HEK293 (cell line): ENCODE data around the gene HCCS.

Experiments
- BCL11A ChIP-seq: fragments of 450-650 bp; formaldehyde crosslinking; IDR thresholded peaks from 2 replicates; pipeline ENCODE4 v1.5.1; 2016; ENCODE audit warnings: low read depth, missing biosample characterization, missing genetic modification characterization
- BCL6B ChIP-seq: fragments of 450-650 bp; formaldehyde crosslinking; IDR thresholded peaks from 2 replicates; pipeline ENCODE4 v1.5.1; 2017; ENCODE audit warnings: missing biosample characterization, missing genetic modification characterization
- KLF17 ChIP-seq: fragments of 450-650 bp; formaldehyde crosslinking; IDR thresholded peaks from 2 replicates; pipeline ENCODE4 v1.5.1; 2016; ENCODE audit warnings: missing biosample characterization, missing genetic modification characterization
- SP2 ChIP-seq: fragments of 450-650 bp; formaldehyde crosslinking; IDR thresholded peaks from 2 replicates; pipeline ENCODE4 v1.5.1; 2016; ENCODE audit warnings: missing biosample characterization, missing genetic modification characterization
- ZBTB1 ChIP-seq: fragments of 450-650 bp; formaldehyde crosslinking; IDR thresholded peaks from 2 replicates; pipeline ENCODE4 v1.5.1; 2016; ENCODE audit warnings: missing biosample characterization, missing genetic modification characterization
- ZFP3 ChIP-seq: fragments of 450-650 bp; formaldehyde crosslinking; IDR thresholded peaks from 2 replicates; pipeline ENCODE4 v1.5.1; 2016; ENCODE audit warnings: low read depth, missing biosample characterization, missing genetic modification characterization
- ZNF133 ChIP-seq: fragments of 450-650 bp; formaldehyde crosslinking; IDR thresholded peaks from 2 replicates; pipeline ENCODE4 v1.5.1; 2016; ENCODE audit warnings: missing biosample characterization, missing genetic modification characterization
- ZNF585B ChIP-seq: fragments of 450-650 bp; formaldehyde crosslinking; IDR thresholded peaks from 2 replicates; pipeline ENCODE4 v1.5.1; 2016; ENCODE audit warnings: missing biosample characterization, missing genetic modification characterization
- ZNF629 ChIP-seq: fragments of 450-650 bp; formaldehyde crosslinking; IDR thresholded peaks from 2 replicates; pipeline ENCODE4 v1.5.1; 2017; ENCODE audit warnings: missing biosample characterization, missing genetic modification characterization
- ZNF692 ChIP-seq: fragments of 450-650 bp; formaldehyde crosslinking; IDR thresholded peaks from 2 replicates; pipeline ENCODE4 v1.5.1; 2016; ENCODE audit warnings: missing biosample characterization, missing genetic modification characterization
- ZNF830 ChIP-seq: fragments of 450-650 bp; IDR thresholded peaks from 2 replicates; pipeline ENCODE4 v1.5.0; 2018; ENCODE audit warnings: missing biosample characterization, missing genetic modification characterization, low read depth, mild to moderate bottlenecking, moderate library complexity
- TF ChIP-seq, protein P1 (sequence below): fragments of 450-650 bp; formaldehyde crosslinking; IDR thresholded peaks from 2 replicates; pipeline ENCODE4 v1.5.1; 2016; ENCODE audit warnings: missing biosample characterization, missing genetic modification characterization
- TF ChIP-seq, protein P2 (sequence below): fragments of 450-650 bp; formaldehyde crosslinking; IDR thresholded peaks from 2 replicates; pipeline ENCODE4 v1.5.1; 2016; ENCODE audit warnings: missing biosample characterization, missing genetic modification characterization

- TF ChIP-seq ZNF585B (tag by site-specific recombination) (no peak), ZBTB1 (tag by site-specific recombination) (no peak), ZNF692 (tag by site-specific recombination) (no peak), ZNF133 (no peak), ZFP3 (tag by site-specific recombination) (no peak), ZNF830 (no peak), BCL6B (tag by site-specific recombination) (no peak), BCL11A (tag by site-specific recombination) (no peak), ZNF629 (tag by site-specific recombination) (no peak), SP2 (tag by site-specific recombination) (no peak), KLF17 (tag by site-specific recombination) (no peak)
- TF ChIP-seq, protein P1, sequence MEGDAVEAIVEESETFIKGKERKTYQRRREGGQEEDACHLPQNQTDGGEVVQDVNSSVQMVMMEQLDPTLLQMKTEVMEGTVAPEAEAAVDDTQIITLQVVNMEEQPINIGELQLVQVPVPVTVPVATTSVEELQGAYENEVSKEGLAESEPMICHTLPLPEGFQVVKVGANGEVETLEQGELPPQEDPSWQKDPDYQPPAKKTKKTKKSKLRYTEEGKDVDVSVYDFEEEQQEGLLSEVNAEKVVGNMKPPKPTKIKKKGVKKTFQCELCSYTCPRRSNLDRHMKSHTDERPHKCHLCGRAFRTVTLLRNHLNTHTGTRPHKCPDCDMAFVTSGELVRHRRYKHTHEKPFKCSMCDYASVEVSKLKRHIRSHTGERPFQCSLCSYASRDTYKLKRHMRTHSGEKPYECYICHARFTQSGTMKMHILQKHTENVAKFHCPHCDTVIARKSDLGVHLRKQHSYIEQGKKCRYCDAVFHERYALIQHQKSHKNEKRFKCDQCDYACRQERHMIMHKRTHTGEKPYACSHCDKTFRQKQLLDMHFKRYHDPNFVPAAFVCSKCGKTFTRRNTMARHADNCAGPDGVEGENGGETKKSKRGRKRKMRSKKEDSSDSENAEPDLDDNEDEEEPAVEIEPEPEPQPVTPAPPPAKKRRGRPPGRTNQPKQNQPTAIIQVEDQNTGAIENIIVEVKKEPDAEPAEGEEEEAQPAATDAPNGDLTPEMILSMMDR, result no peak
- TF ChIP-seq, protein P2, sequence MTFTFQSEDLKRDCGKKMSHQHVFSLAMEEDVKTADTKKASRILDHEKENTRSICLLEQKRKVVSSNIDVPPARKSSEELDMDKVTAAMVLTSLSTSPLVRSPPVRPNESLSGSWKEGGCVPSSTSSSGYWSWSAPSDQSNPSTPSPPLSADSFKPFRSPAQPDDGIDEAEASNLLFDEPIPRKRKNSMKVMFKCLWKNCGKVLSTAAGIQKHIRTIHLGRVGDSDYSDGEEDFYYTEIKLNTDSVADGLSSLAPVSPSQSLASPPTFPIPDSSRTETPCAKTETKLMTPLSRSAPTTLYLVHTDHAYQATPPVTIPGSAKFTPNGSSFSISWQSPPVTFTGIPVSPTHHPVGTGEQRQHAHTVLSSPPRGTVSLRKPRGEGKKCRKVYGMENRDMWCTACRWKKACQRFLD (tag by site-specific recombination), result no peak
Observed at GRCh38 chrX:11172415-11172814, 61.3 kb downstream of the HCCS start.
